GM12873 (cell line): ENCODE results near the gene BNC2.

ENCODE experiments used
- CTCF ChIP-seq: IDR thresholded peaks from 2 replicates; pipeline ENCODE4 v1.5.1; 2012; ENCODE audit warnings: low read depth, mild to moderate bottlenecking, moderate library complexity, low read length, control low read depth; ENCODE audit not compliant: insufficient read depth; ENCODE audit errors: missing control alignments

The BNC2 gene

GRCh38 chr9:16651446-16651964 lies 219.0 kb downstream of the BNC2 start:
- no peak for TF ChIP-seq CTCF

GRCh38 chr9:16645970-16646369 lies 224.5 kb downstream of the BNC2 start:
- TF ChIP-seq CTCF, result no peak

GRCh38 chr9:16642421-16643109 lies 227.9 kb downstream of the BNC2 start:
- TF ChIP-seq CTCF, result no peak

- no peak for TF ChIP-seq CTCF
These were observed 229.8 kb downstream of the BNC2 start for GRCh38 chr9:16640649-16641048.

- no peak for TF ChIP-seq CTCF
These were observed 230.8 kb downstream of the BNC2 start for GRCh38 chr9:16639644-16640043.

GRCh38 chr9:16637911-16638310 lies 232.6 kb downstream of the BNC2 start:
- no peak for TF ChIP-seq CTCF

- TF ChIP-seq CTCF, result no peak
These were observed 233.3 kb downstream of the BNC2 start for GRCh38 chr9:16637218-16637617.
